IMR-90 (cell line): Measurements from ENCODE around the gene EBLN1. TPM values are rescaled to one million over a fixed set of nuclear protein-coding genes. Genes with fewer than 3 reads are reported as not detected.

Source experiments
- ATAC-seq: fragments of 200-7000 bp; cut with Tn5 transposase; 2 replicates; pipeline ENCODE4 v1.9.1; 2020; ENCODE audit warnings: low read depth, mild to moderate bottlenecking, moderate library complexity
- BruUV-seq: library from RNA; stranded (reverse); fragments of 400-500 nt; replicated peaks from 2 replicates; lab custom pipeline; 2021; lab: Mats Ljungman, UMichigan
- CTCF ChIA-PET: fragments of 300-600 bp; formaldehyde crosslinking; extraction: SDS; loops from one replicate; lab custom pipeline; 2021; ENCODE audit warnings: antibody characterized with exemption; lab: Yijun Ruan, JAX
- POLR2A ChIA-PET: fragments of 300-600 bp; sonication (Branson Sonifier 250); formaldehyde crosslinking; loops from one replicate; lab custom pipeline; 2022; ENCODE audit warnings: antibody characterized with exemption; ENCODE audit not compliant: unreplicated experiment; lab: Charles Lee
- DNase-seq: peaks from one replicate; pipeline ENCODE4 v3.0.0; 2013
- H2AFZ ChIP-seq: replicated peaks from 2 replicates; pipeline ENCODE3; 2013; ENCODE audit warnings: low read length, mild to moderate bottlenecking; ENCODE audit not compliant: poor library complexity
- H2AK5ac ChIP-seq: 2 replicates; pipeline ENCODE4 v1.6.1; 2013; ENCODE audit warnings: low read depth, low read length, inconsistent platforms
- H2AK9ac ChIP-seq: replicated peaks from 2 replicates; pipeline ENCODE3; 2013; ENCODE audit warnings: mild to moderate bottlenecking, low read depth, low read length, moderate library complexity; ENCODE audit not compliant: poor library complexity
- H2BK120ac ChIP-seq: 2 replicates; pipeline ENCODE4 v1.6.1; 2013; ENCODE audit warnings: low read depth, low read length, inconsistent platforms
- H2BK15ac ChIP-seq: 3 replicates; pipeline ENCODE4 v1.6.1; 2013; ENCODE audit warnings: low read depth, low read length, inconsistent platforms
- H2BK20ac ChIP-seq: 2 replicates; pipeline ENCODE4 v1.6.1; 2013; ENCODE audit warnings: low read depth, mild to moderate bottlenecking, inconsistent platforms, low read length, moderate library complexity
- H2BK5ac ChIP-seq: 2 replicates; pipeline ENCODE4 v1.6.1; 2013; ENCODE audit warnings: mild to moderate bottlenecking, low read depth, low read length, inconsistent platforms; ENCODE audit not compliant: poor library complexity, severe bottlenecking
- H3K14ac ChIP-seq: replicated peaks from 2 replicates; pipeline ENCODE4 v1.6.1; 2013; ENCODE audit warnings: low read depth, low read length, inconsistent platforms
- H3K18ac ChIP-seq: 2 replicates; pipeline ENCODE4 v1.6.1; 2013; ENCODE audit warnings: low read depth, low read length, control low read depth
- H3K23ac ChIP-seq: 2 replicates; pipeline ENCODE4 v1.6.1; 2013; ENCODE audit warnings: low read depth, low read length, inconsistent platforms
- H3K27ac ChIP-seq: 2 replicates; pipeline ENCODE4 v1.5.1; 2013; ENCODE audit warnings: mild to moderate bottlenecking, control low read depth, low read length; ENCODE audit not compliant: insufficient read depth
- H3K27me3 ChIP-seq: 2 replicates; pipeline ENCODE4 v1.6.1; 2013; ENCODE audit warnings: low read length; ENCODE audit not compliant: control insufficient read depth, insufficient read depth
- H3K36me3 ChIP-seq: 2 replicates; pipeline ENCODE4 v1.6.1; 2013; ENCODE audit warnings: low read length, mixed read lengths; ENCODE audit not compliant: control insufficient read depth, insufficient read depth
- H3K4ac ChIP-seq: 2 replicates; pipeline ENCODE4 v1.6.1; 2013; ENCODE audit warnings: low read depth, low read length, inconsistent platforms
- H3K4me1 ChIP-seq: 2 replicates; pipeline ENCODE4 v1.6.1; 2013; ENCODE audit warnings: low read length, mixed read lengths; ENCODE audit not compliant: control insufficient read depth, insufficient read depth
- H3K4me2 ChIP-seq: 2 replicates; pipeline ENCODE4 v1.6.1; 2013; ENCODE audit warnings: low read depth, mild to moderate bottlenecking, control low read depth, low read length, moderate library complexity
- H3K4me3 ChIP-seq: 2 replicates; pipeline ENCODE4 v1.5.1; 2013; ENCODE audit warnings: low read depth, mild to moderate bottlenecking, control low read depth, low read length, moderate library complexity; ENCODE audit not compliant: insufficient read depth
- H3K56ac ChIP-seq: 2 replicates; pipeline ENCODE4 v1.6.1; 2013; ENCODE audit warnings: low read length, inconsistent platforms; ENCODE audit not compliant: insufficient read depth; ENCODE audit errors: extremely low read depth
- H3K79me1 ChIP-seq, 2 experiments: 2 replicates each; pipeline ENCODE4 v1.6.1; 2013; ENCODE audit warnings: low read length in 2 of 2, inconsistent platforms in 1 of 2, low read depth in 1 of 2
- H3K9ac ChIP-seq: 2 replicates; pipeline ENCODE4 v1.6.1; 2013; ENCODE audit warnings: low read depth, low read length, control low read depth
- H3K9me1 ChIP-seq: 2 replicates; pipeline ENCODE4 v1.6.1; 2013; ENCODE audit warnings: low read length, inconsistent platforms; ENCODE audit not compliant: insufficient read depth
- H3K9me3 ChIP-seq: 2 replicates; pipeline ENCODE4 v1.6.1; 2013; ENCODE audit warnings: low read length; ENCODE audit not compliant: control insufficient read depth, insufficient read depth
- H4K20me1 ChIP-seq: 2 replicates; pipeline ENCODE4 v1.6.1; 2013; ENCODE audit warnings: low read length, inconsistent platforms; ENCODE audit not compliant: insufficient read depth
- H4K5ac ChIP-seq: 2 replicates; pipeline ENCODE4 v1.6.1; 2013; ENCODE audit warnings: mild to moderate bottlenecking, low read depth, low read length, control low read depth
- H4K8ac ChIP-seq, 2 experiments: 2 replicates each; pipeline ENCODE4 v1.6.1; 2013; ENCODE audit warnings: low read depth in 2 of 2, low read length in 2 of 2, control low read depth in 1 of 2, inconsistent platforms in 1 of 2
- H4K91ac ChIP-seq: 2 replicates; pipeline ENCODE4 v1.6.1; 2013; ENCODE audit warnings: low read depth, low read length, inconsistent platforms; ENCODE audit not compliant: insufficient read depth
- BHLHE40 ChIP-seq: fragments of 150-350 bp; IDR thresholded peaks from 2 replicates; pipeline ENCODE4 v1.6.1; 2016; ENCODE audit warnings: mild to moderate bottlenecking, low read depth, low read length
- CEBPB ChIP-seq: IDR thresholded peaks from 2 replicates; pipeline ENCODE4 v1.6.1; 2012; ENCODE audit warnings: low read depth, low read length, improper control_type of control experiment
- CHD1 ChIP-seq: IDR thresholded peaks from 2 replicates; pipeline ENCODE4 v1.6.1; 2012; ENCODE audit warnings: low read depth, low read length, improper control_type of control experiment
- CTCF ChIP-seq: conservative IDR thresholded peaks from 2 replicates; pipeline ENCODE4 v1.5.1; 2012; ENCODE audit warnings: mild to moderate bottlenecking, low read depth, low read length, improper control_type of control experiment
- ELK1 ChIP-seq: fragments of 150-350 bp; IDR thresholded peaks from 2 replicates; pipeline ENCODE4 v1.6.1; 2016; ENCODE audit warnings: low read depth, mild to moderate bottlenecking, low read length, moderate library complexity, borderline replicate concordance
- FOS ChIP-seq: fragments of 150-350 bp; IDR thresholded peaks from 2 replicates; pipeline ENCODE4 v1.6.1; 2016; ENCODE audit warnings: low read depth, low read length
- MAFK ChIP-seq: IDR thresholded peaks from 2 replicates; pipeline ENCODE4 v1.6.1; 2012; ENCODE audit warnings: low read depth, low read length, improper control_type of control experiment
- MAZ ChIP-seq: IDR thresholded peaks from 2 replicates; pipeline ENCODE4 v1.6.1; 2012; ENCODE audit warnings: low read depth, mild to moderate bottlenecking, low read length, improper control_type of control experiment, moderate library complexity, borderline replicate concordance
- MXI1 ChIP-seq: IDR thresholded peaks from 2 replicates; pipeline ENCODE4 v1.6.1; 2012; ENCODE audit warnings: low read depth, mild to moderate bottlenecking, low read length, moderate library complexity, borderline replicate concordance
- NFE2L2 ChIP-seq: fragments of 150-350 bp; IDR thresholded peaks from 2 replicates; pipeline ENCODE4 v1.6.1; 2016; ENCODE audit warnings: low read depth, mild to moderate bottlenecking, low read length
- POLR2A ChIP-seq: IDR thresholded peaks from 2 replicates; pipeline ENCODE4 v1.6.1; 2012; ENCODE audit warnings: mild to moderate bottlenecking, low read depth, low read length
- RAD21 ChIP-seq: IDR thresholded peaks from 2 replicates; pipeline ENCODE4 v1.6.1; 2012; ENCODE audit warnings: low read length, improper control_type of control experiment
- RCOR1 ChIP-seq: IDR thresholded peaks from 2 replicates; pipeline ENCODE4 v1.6.1; 2012; ENCODE audit warnings: mild to moderate bottlenecking, low read length, improper control_type of control experiment; ENCODE audit not compliant: insufficient replicate concordance
- RFX5 ChIP-seq: IDR thresholded peaks from 2 replicates; pipeline ENCODE4 v1.8.0; 2012; ENCODE audit warnings: low read depth, mild to moderate bottlenecking, low read length, moderate library complexity
- SMC3 ChIP-seq: fragments of 150-350 bp; IDR thresholded peaks from 2 replicates; pipeline ENCODE4 v1.6.1; 2016; ENCODE audit warnings: low read depth, mild to moderate bottlenecking, antibody characterized with exemption, low read length, moderate library complexity
- USF2 ChIP-seq: fragments of 150-350 bp; IDR thresholded peaks from 2 replicates; pipeline ENCODE4 v1.6.1; 2017; ENCODE audit warnings: mild to moderate bottlenecking, antibody characterized with exemption, low read length, low read depth
- WGBS, 2 experiments: methylation state at CpG; one replicate each; pipeline versions ENCODE4 v1.1.5 to v1.1.7; 2013; ENCODE audit warnings: missing lambda C conversion rate in 2 of 2; ENCODE audit not compliant: insufficient read length in 1 of 2; ENCODE audit errors: extremely low coverage in 2 of 2; 5-methylcytosine and 5-hydroxymethylcytosine counted together
- dilution Hi-C: fragments of 300-500 bp; cut with HindIII; formaldehyde crosslinking; loops from one replicate; pipeline ENCODE4 v1.14.3; 2018; ENCODE audit warnings: low sequenced_read_pairs; ENCODE audit not compliant: unreplicated experiment
- in situ Hi-C: fragments of 300-500 bp; cut with MboI; formaldehyde crosslinking; loops from 3 replicates; pipeline ENCODE4 v1.14.3; 2019; ENCODE audit warnings: low sequenced_read_pairs, inconsistent platforms, mixed read lengths
- intact Hi-C: fragments of 100-400 bp; cut with micrococcal nuclease; formaldehyde crosslinking; loops from 2 replicates; pipeline ENCODE4 v1.10.0; 2022
- polyA plus RNA-seq, 3 experiments: library from polyadenylated mRNA; depleted of rRNA; stranded (reverse); fragments of >200 nt; gene quantifications; 2 replicates each; pipeline ENCODE4 v1.2.3, GENCODE V29; 2012; ENCODE audit warnings: low replicate concordance in 1 of 3
- total RNA-seq: library from RNA; depleted of rRNA; stranded (reverse); fragments of >200 nt; gene quantifications from 2 replicates; pipeline ENCODE4 v1.2.3, GENCODE V29; 2012

EBLN1 gene
- total and polyA plus RNA-seq, 2 of the 4 experiments (the other 2 are of a cell fraction): not detected

- Histone ChIP-seq H3K27ac (no peak overlapping the region), H2BK120ac (no peak overlapping the region), H3K4ac (no peak overlapping the region), H3K4me1 (no peaks in the 10 kb centered on the region), H3K27me3 (peaks cover 4% of the 10 kb centered on the region; the same call in 1 of the 2 replicates), H3K9me3 (no peaks in the 10 kb centered on the region), H3K36me3 (no peaks in the 10 kb centered on the region), H2BK20ac (no peak overlapping the region), H3K79me1 (no peaks in the 10 kb centered on the region), H2BK15ac (no peak overlapping the region), H3K9ac (peak overlapping the region; percentile 4; the same call in 1 of the 2 replicates), H3K4me3 (peak overlapping the region; percentile 74), H4K91ac (no peak overlapping the region), H2AFZ (no peak overlapping the region), H2AK5ac (no peak overlapping the region), H3K9me1 (no peaks in the 10 kb centered on the region), H3K56ac (no peak overlapping the region), H2BK5ac (no peak overlapping the region), H4K8ac (no peak overlapping the region), H4K5ac (no peak overlapping the region), H3K4me2 (peak overlapping the region; percentile 74), H3K23ac (no peak overlapping the region), H4K20me1 (no peaks in the 10 kb centered on the region), H3K14ac (no peak overlapping the region), H3K18ac (no peak overlapping the region), H2AK9ac (no peak overlapping the region)
- BruUV-seq: no TSS peak
- ATAC-seq (no peak), DNase-seq (no peak)
- ChIA-PET POLR2A (no interaction called here), CTCF (no interaction called here)
- intact Hi-C loops (loop anchor here (1.0 to 5.0 kb wide), 5 partner anchors 21 to 758 kb away; partner anchors contain the start of genes COMMD3 and DNAJC1), dilution Hi-C loops (no loop called here), in situ Hi-C loops (no loop called here)
- TF ChIP-seq NFE2L2 (no peak), FOS (no peak), RFX5 (no peak), MXI1 (no peak), SMC3 (no peak), CTCF (no peak), CEBPB (no peak), ELK1 (no peak), BHLHE40 (no peak), RCOR1 (no peak), USF2 (no peak), RAD21 (no peak), MAZ (no peak), MAFK (no peak), POLR2A (no peak), CHD1 (no peak)
- WGBS, 2 experiments: no CpG with 5 or more reads among the region's 6 CpGs
Measured at GRCh38 chr10:22229802-22230157, 12.0 kb upstream of the EBLN1 start.
